SU-DHL-6 (cell line): ENCODE results near the gene INPP1.

ENCODE experiments used
- EZH2phosphoT487 ChIP-seq: fragments of 200-600 bp; sonication (generic), shearing (Covaris generic); conservative IDR thresholded peaks from 2 replicates; pipeline ENCODE4 v1.6.1; 2018; ENCODE audit warnings: mild to moderate bottlenecking, antibody characterized with exemption, low read length, moderate library complexity, mixed read lengths
- TF ChIP-seq, protein P1 (sequence below): fragments of 200-600 bp; sonication (generic); IDR thresholded peaks from one replicate; pipeline ENCODE4 v1.5.1; 2017; ENCODE audit warnings: antibody characterized with exemption, mild to moderate bottlenecking, low read length, moderate library complexity; ENCODE audit not compliant: insufficient read depth, poor library complexity, severe bottlenecking

DNA sequence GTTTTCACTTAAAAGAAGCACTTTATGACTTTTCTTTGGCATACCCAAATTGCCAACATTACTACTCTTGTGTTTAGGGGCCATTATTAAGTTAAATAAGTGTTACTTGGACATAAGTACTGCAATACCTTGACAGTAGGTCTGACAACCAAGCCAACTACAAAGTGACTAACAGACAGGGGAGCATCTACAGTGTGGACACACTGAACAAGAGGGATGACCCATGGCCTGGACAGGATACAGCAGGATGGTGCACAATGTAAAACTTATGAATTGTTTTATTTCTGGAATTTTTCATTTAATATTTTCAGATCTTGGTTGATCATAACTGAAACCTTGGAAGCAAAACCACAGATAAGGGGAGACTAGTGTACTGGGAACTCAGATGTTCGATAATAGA is 4.0 kb upstream of the INPP1 start:
- TF ChIP-seq, protein P1, sequence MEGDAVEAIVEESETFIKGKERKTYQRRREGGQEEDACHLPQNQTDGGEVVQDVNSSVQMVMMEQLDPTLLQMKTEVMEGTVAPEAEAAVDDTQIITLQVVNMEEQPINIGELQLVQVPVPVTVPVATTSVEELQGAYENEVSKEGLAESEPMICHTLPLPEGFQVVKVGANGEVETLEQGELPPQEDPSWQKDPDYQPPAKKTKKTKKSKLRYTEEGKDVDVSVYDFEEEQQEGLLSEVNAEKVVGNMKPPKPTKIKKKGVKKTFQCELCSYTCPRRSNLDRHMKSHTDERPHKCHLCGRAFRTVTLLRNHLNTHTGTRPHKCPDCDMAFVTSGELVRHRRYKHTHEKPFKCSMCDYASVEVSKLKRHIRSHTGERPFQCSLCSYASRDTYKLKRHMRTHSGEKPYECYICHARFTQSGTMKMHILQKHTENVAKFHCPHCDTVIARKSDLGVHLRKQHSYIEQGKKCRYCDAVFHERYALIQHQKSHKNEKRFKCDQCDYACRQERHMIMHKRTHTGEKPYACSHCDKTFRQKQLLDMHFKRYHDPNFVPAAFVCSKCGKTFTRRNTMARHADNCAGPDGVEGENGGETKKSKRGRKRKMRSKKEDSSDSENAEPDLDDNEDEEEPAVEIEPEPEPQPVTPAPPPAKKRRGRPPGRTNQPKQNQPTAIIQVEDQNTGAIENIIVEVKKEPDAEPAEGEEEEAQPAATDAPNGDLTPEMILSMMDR, result no peak
- TF ChIP-seq EZH2phosphoT487, result no peak
